Measurements from ENCODE around the gene CEBPA.

DNA sequence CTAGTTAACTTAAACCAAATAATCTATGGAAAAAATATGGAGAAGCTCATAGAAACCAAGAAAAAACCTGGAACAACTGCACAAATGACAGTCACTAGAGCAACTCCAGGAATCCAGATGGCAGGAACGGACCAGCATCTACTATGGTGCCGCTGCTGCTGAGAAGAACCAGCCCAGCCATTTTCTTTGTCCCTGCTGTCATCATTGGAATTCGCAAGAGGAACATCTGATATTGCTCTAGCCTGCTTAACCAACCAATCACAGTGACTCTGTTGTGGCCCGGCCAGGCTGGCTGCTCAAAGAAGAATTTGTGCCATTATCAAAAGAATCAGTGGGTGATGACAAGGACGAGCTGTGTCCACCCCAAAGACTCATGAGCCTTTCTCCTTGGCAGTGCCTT is 33.1 kb upstream of the CEBPA start:
- TF ChIP-seq, protein P1, sequence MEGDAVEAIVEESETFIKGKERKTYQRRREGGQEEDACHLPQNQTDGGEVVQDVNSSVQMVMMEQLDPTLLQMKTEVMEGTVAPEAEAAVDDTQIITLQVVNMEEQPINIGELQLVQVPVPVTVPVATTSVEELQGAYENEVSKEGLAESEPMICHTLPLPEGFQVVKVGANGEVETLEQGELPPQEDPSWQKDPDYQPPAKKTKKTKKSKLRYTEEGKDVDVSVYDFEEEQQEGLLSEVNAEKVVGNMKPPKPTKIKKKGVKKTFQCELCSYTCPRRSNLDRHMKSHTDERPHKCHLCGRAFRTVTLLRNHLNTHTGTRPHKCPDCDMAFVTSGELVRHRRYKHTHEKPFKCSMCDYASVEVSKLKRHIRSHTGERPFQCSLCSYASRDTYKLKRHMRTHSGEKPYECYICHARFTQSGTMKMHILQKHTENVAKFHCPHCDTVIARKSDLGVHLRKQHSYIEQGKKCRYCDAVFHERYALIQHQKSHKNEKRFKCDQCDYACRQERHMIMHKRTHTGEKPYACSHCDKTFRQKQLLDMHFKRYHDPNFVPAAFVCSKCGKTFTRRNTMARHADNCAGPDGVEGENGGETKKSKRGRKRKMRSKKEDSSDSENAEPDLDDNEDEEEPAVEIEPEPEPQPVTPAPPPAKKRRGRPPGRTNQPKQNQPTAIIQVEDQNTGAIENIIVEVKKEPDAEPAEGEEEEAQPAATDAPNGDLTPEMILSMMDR (IDR thresholded peaks at IDR 0.05; ENCODE audit: insufficient read depth, low read length, poor library complexity, severe bottlenecking) = no peak
- no peak for TF ChIP-seq EZH2phosphoT487 (conservative IDR thresholded peaks at IDR 0.05; ENCODE audit: low read length)

Measured in SU-DHL-6 (cell line).